CD4-positive, alpha-beta T cell (primary cell): ENCODE measurements around the gene MEIOSIN. TPM values are rescaled to one million over a fixed set of nuclear protein-coding genes. Genes with fewer than 3 reads are reported as not detected.

Experiments
- ATAC-seq: fragments of 200-7000 bp; cut with Tn5 transposase; one replicate; pipeline ENCODE4 v1.10.0; 2022; ENCODE audit warnings: mild to moderate bottlenecking; ENCODE audit not compliant: poor library complexity
- CTCF ChIA-PET: fragments of 350-600 bp; sonication (Branson Sonifier 250); formaldehyde crosslinking; loops from one replicate; lab custom pipeline; 2021; ENCODE audit warnings: antibody characterized with exemption, inconsistent platforms; lab: Charles Lee
- POLR2A ChIA-PET: fragments of 350-600 bp; sonication (Branson Sonifier 250); formaldehyde crosslinking; loops from one replicate; lab custom pipeline; 2021; ENCODE audit warnings: antibody characterized with exemption, inconsistent platforms; lab: Charles Lee
- DNase-seq, 14 experiments: peaks; one replicate each; pipeline ENCODE4 v3.0.0-alpha.2; 2013 to 2020; ENCODE audit warnings: mixed read lengths in 2 of 14
- H3K27ac ChIP-seq, 2 donors: one replicate each; pipeline versions ENCODE4 v1.5.1 to v1.7.0; 2013; ENCODE audit warnings: low read length in 2 of 2, low read depth in 1 of 2, mild to moderate bottlenecking in 1 of 2
- H3K27me3 ChIP-seq, 2 experiments: 1 replicate in 1 of 2; 2 replicates in 1 of 2; pipeline versions ENCODE4 v1.6.1 to v1.7.0; 2013; ENCODE audit warnings: low read length in 2 of 2, control low read depth in 1 of 2, mild to moderate bottlenecking in 1 of 2, moderate library complexity in 1 of 2; ENCODE audit not compliant: insufficient read depth in 2 of 2, control insufficient read depth in 1 of 2
- H3K36me3 ChIP-seq: one replicate; pipeline ENCODE4 v1.6.1; 2013; ENCODE audit warnings: low read length, control low read depth; ENCODE audit not compliant: insufficient read depth
- H3K4me1 ChIP-seq: one replicate; pipeline ENCODE4 v1.6.1; 2013; ENCODE audit warnings: low read length, control low read depth; ENCODE audit not compliant: insufficient read depth
- H3K4me3 ChIP-seq: one replicate; pipeline ENCODE4 v1.5.1; 2013; ENCODE audit warnings: mild to moderate bottlenecking, low read length, moderate library complexity
- H3K9me3 ChIP-seq, 2 experiments: 1 replicate in 1 of 2; 2 replicates in 1 of 2; pipeline versions ENCODE4 v1.6.1 to v1.7.0; 2013; ENCODE audit warnings: low read length in 2 of 2, mild to moderate bottlenecking in 2 of 2, control low read depth in 1 of 2, moderate library complexity in 1 of 2; ENCODE audit not compliant: control insufficient read depth in 1 of 2, insufficient read depth in 1 of 2
- H3K27ac Mint-ChIP-seq: one replicate; pipeline ENCODE4 v1.8.0; 2020; ENCODE audit warnings: mixed read lengths
- H3K27me3 Mint-ChIP-seq: one replicate; pipeline ENCODE4 v1.8.0; 2021; ENCODE audit warnings: mixed read lengths
- H3K36me3 Mint-ChIP-seq: one replicate; pipeline ENCODE4 v1.8.0; 2021; ENCODE audit warnings: low read depth, mixed read lengths
- H3K4me1 Mint-ChIP-seq: one replicate; pipeline ENCODE4 v1.8.0; 2021; ENCODE audit warnings: low read depth, mixed read lengths
- H3K4me3 Mint-ChIP-seq: one replicate; pipeline ENCODE4 v1.8.0; 2020; ENCODE audit warnings: mild to moderate bottlenecking, mixed read lengths
- H3K9me3 Mint-ChIP-seq: one replicate; pipeline ENCODE4 v1.8.0; 2020; ENCODE audit warnings: mixed read lengths
- intact Hi-C, 2 experiments: fragments of 100-400 bp; cut with DNase I in 1 of 2; cut with micrococcal nuclease in 1 of 2; formaldehyde crosslinking; loops; one replicate each; pipeline versions ENCODE4 v1.15.1 to v1.9.0; 2023 to 2025; cut with DNase I, micrococcal nuclease
- total RNA-seq, 174 experiments: library from RNA in 2 of 174; stranded (reverse) in 2 of 174; gene quantifications; one replicate each; pipeline ENCODE4 v1.2.3 and lab custom pipeline; 2021 to 2026
- TF ChIP-seq, protein P1 (sequence below): fragments of 200-600 bp; IDR thresholded peaks from one replicate; pipeline ENCODE4 v1.8.0; 2022; ENCODE audit warnings: antibody characterized with exemption, mild to moderate bottlenecking

The MEIOSIN gene
- total RNA-seq, 2 experiments from 2014 or later = not detected

DNA sequence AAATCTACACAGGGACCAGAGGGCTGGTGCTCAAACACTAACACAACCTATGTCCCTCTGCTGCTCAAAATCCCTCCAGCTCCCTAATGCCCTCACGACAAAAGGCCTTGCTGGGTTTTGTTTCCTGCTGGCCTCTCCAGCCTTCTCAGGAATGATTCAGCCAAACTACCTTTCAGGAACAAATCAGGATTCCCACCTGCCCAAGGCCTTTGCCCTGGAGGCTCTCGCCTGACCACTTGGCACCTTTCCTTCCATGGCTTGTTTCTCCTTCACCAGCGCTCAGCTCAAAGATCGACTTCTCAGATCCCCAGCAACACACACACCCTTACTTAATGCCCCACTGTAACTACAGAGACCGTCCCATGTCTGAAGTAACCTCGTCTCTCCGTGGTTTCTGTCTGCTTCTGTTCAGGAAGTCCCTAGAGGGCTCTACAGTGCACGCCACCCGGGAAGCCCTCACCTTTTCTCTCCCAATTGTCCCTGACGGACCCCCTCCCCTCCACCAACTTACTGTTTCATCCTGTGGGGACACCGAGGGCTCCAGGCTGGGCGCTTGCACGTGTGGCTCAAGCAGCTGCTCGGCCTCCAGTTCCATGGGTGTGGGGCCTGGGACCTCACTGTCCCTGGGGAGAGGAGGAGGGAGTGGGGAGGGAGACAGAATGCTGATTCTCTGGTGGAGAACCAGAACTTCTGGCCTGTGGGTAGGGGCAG, 39.0 kb downstream of the MEIOSIN start:
- no peak for DNase-seq
- Histone ChIP-seq H3K27me3 (peaks cover 7 to 9% of the 10 kb centered on the region in 2 experiments), H3K4me1 (peaks cover 35% of the 10 kb centered on the region), H3K9me3 (peaks cover 0 to under 1% of the 10 kb centered on the region in 2 experiments), H3K27ac (no peak overlapping the region), H3K4me3 (no peak overlapping the region), H3K36me3 (peaks cover 7% of the 10 kb centered on the region)
- ChIA-PET POLR2A (interaction anchor here (0.6 to 2.1 kb wide), 4 partner anchors 16 to 596 kb away, joined by 3 to 13 read pairs (median 4); partner anchors contain the start of gene DMWD), CTCF (interaction anchor here (0.5 to 7.2 kb wide), 4 partner anchors 10 to 45 kb away, joined by 3 to 172 read pairs (median 4); partner anchors contain the start of genes DMPK and DMWD)
- TF ChIP-seq, protein P1, sequence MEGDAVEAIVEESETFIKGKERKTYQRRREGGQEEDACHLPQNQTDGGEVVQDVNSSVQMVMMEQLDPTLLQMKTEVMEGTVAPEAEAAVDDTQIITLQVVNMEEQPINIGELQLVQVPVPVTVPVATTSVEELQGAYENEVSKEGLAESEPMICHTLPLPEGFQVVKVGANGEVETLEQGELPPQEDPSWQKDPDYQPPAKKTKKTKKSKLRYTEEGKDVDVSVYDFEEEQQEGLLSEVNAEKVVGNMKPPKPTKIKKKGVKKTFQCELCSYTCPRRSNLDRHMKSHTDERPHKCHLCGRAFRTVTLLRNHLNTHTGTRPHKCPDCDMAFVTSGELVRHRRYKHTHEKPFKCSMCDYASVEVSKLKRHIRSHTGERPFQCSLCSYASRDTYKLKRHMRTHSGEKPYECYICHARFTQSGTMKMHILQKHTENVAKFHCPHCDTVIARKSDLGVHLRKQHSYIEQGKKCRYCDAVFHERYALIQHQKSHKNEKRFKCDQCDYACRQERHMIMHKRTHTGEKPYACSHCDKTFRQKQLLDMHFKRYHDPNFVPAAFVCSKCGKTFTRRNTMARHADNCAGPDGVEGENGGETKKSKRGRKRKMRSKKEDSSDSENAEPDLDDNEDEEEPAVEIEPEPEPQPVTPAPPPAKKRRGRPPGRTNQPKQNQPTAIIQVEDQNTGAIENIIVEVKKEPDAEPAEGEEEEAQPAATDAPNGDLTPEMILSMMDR = no peak
- peaks cover 25% of the 10 kb centered on the region for H3K4me1 Mint-ChIP-seq
- no peak for ATAC-seq
- H3K4me3 Mint-ChIP-seq = peak overlapping the region; percentile 3
- no peak overlapping the region for H3K27ac Mint-ChIP-seq
- peaks cover 11% of the 10 kb centered on the region for H3K36me3 Mint-ChIP-seq
- no peaks in the 10 kb centered on the region for H3K9me3 Mint-ChIP-seq
- H3K27me3 Mint-ChIP-seq = no peaks in the 10 kb centered on the region
- intact Hi-C loops = loop anchor here (5.0 to 10.0 kb wide), 2 partner anchors 243 to 245 kb away; no protein-coding TSS in a partner anchor

DNA sequence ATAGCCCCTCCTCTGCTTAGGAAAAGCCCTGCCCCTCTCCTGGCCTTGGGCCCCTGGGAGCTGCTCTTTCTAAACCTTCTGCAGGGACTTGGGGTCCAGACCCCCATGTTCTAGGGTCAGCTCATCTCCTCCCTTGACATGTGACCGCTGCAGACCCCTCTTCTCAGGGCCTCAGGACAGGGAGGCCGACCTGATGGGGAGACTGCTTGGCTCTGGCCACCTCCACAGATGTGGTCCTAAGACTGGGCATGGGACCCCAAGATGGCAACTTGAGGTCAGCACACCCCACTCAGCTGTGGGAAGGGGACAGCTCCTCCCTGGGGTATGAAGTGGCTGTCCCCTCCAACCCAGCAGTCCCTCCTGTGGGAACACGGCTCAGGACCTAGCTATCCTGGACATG, 39.7 kb downstream of the MEIOSIN start:
- intact Hi-C loops = loop anchor here (5.0 to 10.0 kb wide), 2 partner anchors 242 to 244 kb away; no protein-coding TSS in a partner anchor

DNA sequence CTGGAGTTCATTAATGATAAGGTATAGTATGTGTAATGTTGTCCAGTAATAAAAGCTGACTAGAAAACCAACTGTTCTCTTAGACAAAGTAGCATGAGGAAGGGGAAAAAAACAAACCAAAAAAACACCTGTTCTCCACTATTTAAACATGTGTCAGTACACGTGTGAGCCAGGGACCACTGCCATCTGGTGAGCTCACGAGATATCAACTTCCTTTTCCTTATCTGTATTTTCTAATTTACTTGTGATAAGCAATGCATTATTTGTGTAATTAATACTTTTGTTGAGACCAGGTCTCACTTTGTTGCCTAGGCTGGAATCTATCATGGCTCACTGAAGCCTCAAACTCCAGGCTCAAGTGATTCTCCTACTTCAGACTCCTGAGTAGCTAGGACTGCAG, 40.1 kb downstream of the MEIOSIN start:
- POLR2A ChIA-PET = interaction anchor here (0.9 to 2.1 kb wide), 4 partner anchors 15 to 26 kb away, joined by 3 to 13 read pairs (median 4); partner anchors contain the start of gene DMWD
- Histone ChIP-seq H3K27ac (no peak overlapping the region), H3K9me3 (no peaks in the 10 kb centered on the region), H3K36me3 (peaks cover 13% of the 10 kb centered on the region), H3K27me3 (peaks cover 0 to 8% of the 10 kb centered on the region in 2 experiments), H3K4me1 (peaks cover 26% of the 10 kb centered on the region), H3K4me3 (no peak overlapping the region)
- peaks cover 25% of the 10 kb centered on the region for H3K4me1 Mint-ChIP-seq
- ATAC-seq = no peak
- no peak for DNase-seq
- intact Hi-C loops = loop anchor here (5.0 to 10.0 kb wide), 2 partner anchors 241 to 244 kb away; no protein-coding TSS in a partner anchor
- H3K36me3 Mint-ChIP-seq = peaks cover 11% of the 10 kb centered on the region
- no peaks in the 10 kb centered on the region for H3K9me3 Mint-ChIP-seq
- no peaks in the 10 kb centered on the region for H3K27me3 Mint-ChIP-seq
- H3K4me3 Mint-ChIP-seq = no peak overlapping the region
- TF ChIP-seq, protein P1 = no peak
- H3K27ac Mint-ChIP-seq = no peak overlapping the region
- CTCF ChIA-PET = interaction anchor here (0.7 to 7.2 kb wide), 5 partner anchors 17 to 44 kb away, joined by 3 to 172 read pairs (median 5); partner anchors contain the start of gene DMWD

More for the DNA sequence above, 39.7 kb downstream of the MEIOSIN start:
- H3K27me3 ChIP-seq = peaks cover 2 to 6% of the 10 kb centered on the region in 2 experiments
- ChIA-PET CTCF (interaction anchor here (1.7 to 7.2 kb wide), 3 partner anchors 19 to 44 kb away, joined by 4 to 172 read pairs (median 5); partner anchors contain the start of gene DMWD), POLR2A (interaction anchor here (0.9 to 2.1 kb wide), 4 partner anchors 16 to 26 kb away, joined by 3 to 13 read pairs (median 4); partner anchors contain the start of gene DMWD)
- Mint-ChIP-seq H3K4me1 (peaks cover 25% of the 10 kb centered on the region), H3K27ac (no peak overlapping the region), H3K9me3 (no peaks in the 10 kb centered on the region), H3K4me3 (no peak overlapping the region), H3K36me3 (peaks cover 11% of the 10 kb centered on the region), H3K27me3 (no peaks in the 10 kb centered on the region)
- H3K36me3 ChIP-seq = peaks cover 13% of the 10 kb centered on the region
- no peak for DNase-seq
- H3K4me3 ChIP-seq = no peak overlapping the region
- TF ChIP-seq, protein P1 = no peak
- H3K9me3 ChIP-seq = no peaks in the 10 kb centered on the region
- no peak for ATAC-seq
- no peak overlapping the region for H3K27ac ChIP-seq
- H3K4me1 ChIP-seq = peaks cover 28% of the 10 kb centered on the region
